Measurements from ENCODE around the gene SMAD3. TPM values are rescaled to one million over a fixed set of nuclear protein-coding genes. Genes with fewer than 3 reads are reported as not detected.

SMAD3 gene
- polyA plus RNA-seq, 1 donor from 2014 or later, result 1.0 TPM

GRCh38 chr15:67208396-67208795 is 143.0 kb downstream of the SMAD3 start:
- Histone ChIP-seq H4K20me1 (ENCODE audit: insufficient read depth) (no peaks in the 10 kb centered on the region), H3K27ac (ENCODE audit: low read length) (no peak overlapping the region), H3K4me2 (ENCODE audit: low read length) (no peak overlapping the region), H3K36me3 (ENCODE audit: insufficient read depth, low read length) (peaks cover 5% of the 10 kb centered on the region), H3K79me2 (replicated peaks; ENCODE audit: insufficient read depth, low read length) (no peaks in the 10 kb centered on the region), H3K9ac (ENCODE audit: low read length) (no peak overlapping the region), H3K4me3 (ENCODE audit: low read length) (no peak overlapping the region), H3F3A (ENCODE audit: insufficient read depth, low read length, poor library complexity, severe bottlenecking) (no peaks in the 10 kb centered on the region), H3K9me2 (ENCODE audit: insufficient read depth, low read length) (no peaks in the 10 kb centered on the region), H3K27me3 (ENCODE audit: insufficient read depth, low read depth, low read length) (no peaks in the 10 kb centered on the region), H3K9me3 (ENCODE audit: low read length) (no peaks in the 10 kb centered on the region), H2AFZ (ENCODE audit: low read depth, low read length) (no peak overlapping the region)
- TF ChIP-seq MXI1 (conservative IDR thresholded peaks at IDR 0.05; ENCODE audit: poor library complexity, severe bottlenecking) (no peak), TAF1 (IDR thresholded peaks at IDR 0.05; ENCODE audit: low read depth) (no peak)

- Histone ChIP-seq H3K27ac (ENCODE audit: low read length) (no peak overlapping the region), H3K36me3 (ENCODE audit: insufficient read depth, low read length) (no peaks in the 10 kb centered on the region), H3K9ac (ENCODE audit: low read length) (no peak overlapping the region), H3K27me3 (ENCODE audit: insufficient read depth, low read depth, low read length) (no peaks in the 10 kb centered on the region), H2AFZ (ENCODE audit: low read depth, low read length) (no peak overlapping the region), H3F3A (ENCODE audit: insufficient read depth, low read length, poor library complexity, severe bottlenecking) (no peaks in the 10 kb centered on the region), H3K4me2 (ENCODE audit: low read length) (no peak overlapping the region), H4K20me1 (ENCODE audit: insufficient read depth) (no peaks in the 10 kb centered on the region), H3K9me2 (ENCODE audit: insufficient read depth, low read length) (no peaks in the 10 kb centered on the region), H3K79me2 (replicated peaks; ENCODE audit: insufficient read depth, low read length) (no peaks in the 10 kb centered on the region), H3K9me3 (ENCODE audit: low read length) (no peaks in the 10 kb centered on the region), H3K4me3 (ENCODE audit: low read length) (no peak overlapping the region)
- no peak for TF ChIP-seq POLR2AphosphoS5 (IDR thresholded peaks at IDR 0.05)
- no peak for TF ChIP-seq EP300 (conservative IDR thresholded peaks at IDR 0.05; ENCODE audit: poor library complexity, severe bottlenecking)
- TF ChIP-seq RAD21 (conservative IDR thresholded peaks at IDR 0.05), result no peak
- no peak for TF ChIP-seq SMC3 (conservative IDR thresholded peaks at IDR 0.05; ENCODE audit: poor library complexity)
- no peak for TF ChIP-seq REST (IDR thresholded peaks at IDR 0.05; ENCODE audit: borderline replicate concordance)
- no peak for TF ChIP-seq TAF1 (IDR thresholded peaks at IDR 0.05; ENCODE audit: low read depth)
- no peak for TF ChIP-seq MXI1 (conservative IDR thresholded peaks at IDR 0.05; ENCODE audit: poor library complexity, severe bottlenecking)
- TF ChIP-seq EZH2 (IDR thresholded peaks at IDR 0.05; ENCODE audit: borderline replicate concordance, insufficient read depth, low read length, poor library complexity, severe bottlenecking), result no peak
- TF ChIP-seq CTCF (IDR thresholded peaks at IDR 0.05; ENCODE audit: poor library complexity, severe bottlenecking), result no peak
Observed at GRCh38 chr15:67210555-67211168, 145.3 kb downstream of the SMAD3 start.

All from neural cell (in vitro differentiated cells).